ENCODE data around the gene RNFT2.
"Not testable (repeated sequence)": the region's sequence is repeated elsewhere in the genome, so short reads cannot be mapped to it uniquely, and the experiment has no call there.

Gene RNFT2

DNA sequence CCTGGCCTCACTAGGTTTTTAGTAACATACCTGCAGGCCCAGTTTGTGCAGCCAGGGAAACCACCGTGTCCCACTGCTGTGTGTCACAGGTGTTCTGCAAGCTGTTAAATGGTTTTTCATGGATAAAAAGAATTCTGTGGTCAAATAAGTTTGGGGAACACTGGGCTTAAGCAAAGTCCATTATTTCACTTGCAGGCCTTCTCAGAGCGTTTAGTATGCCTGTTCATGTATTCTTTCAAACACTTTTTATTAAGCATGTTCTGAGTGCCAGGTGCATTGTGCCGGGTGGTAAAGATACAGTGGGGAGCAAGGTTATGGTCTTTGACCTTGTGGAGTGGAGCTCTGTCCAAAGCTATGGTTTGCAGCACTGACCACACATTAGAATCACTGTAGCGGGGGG lies 7.4 kb downstream of the RNFT2 start:
- no peak for DNase-seq

DNA sequence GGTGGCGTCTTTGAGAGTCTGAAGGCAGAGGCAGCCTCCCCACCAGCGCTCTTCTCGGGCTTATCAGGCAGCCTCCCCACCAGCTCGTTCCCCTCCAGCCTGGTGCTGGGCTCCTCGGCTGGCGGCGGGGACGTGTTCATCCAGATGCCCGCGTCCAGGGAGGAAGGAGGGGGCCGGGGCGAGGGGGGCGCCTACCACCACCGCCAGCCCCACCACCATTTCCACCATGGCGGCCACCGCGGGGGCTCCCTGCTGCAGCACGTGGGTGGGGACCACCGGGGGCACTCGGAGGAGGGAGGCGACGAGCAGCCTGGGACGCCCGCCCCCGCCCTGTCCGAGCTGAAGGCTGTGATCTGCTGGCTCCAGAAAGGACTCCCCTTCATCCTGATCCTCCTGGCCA lies 11.8 kb downstream of the RNFT2 start:
- no peak for DNase-seq

DNA sequence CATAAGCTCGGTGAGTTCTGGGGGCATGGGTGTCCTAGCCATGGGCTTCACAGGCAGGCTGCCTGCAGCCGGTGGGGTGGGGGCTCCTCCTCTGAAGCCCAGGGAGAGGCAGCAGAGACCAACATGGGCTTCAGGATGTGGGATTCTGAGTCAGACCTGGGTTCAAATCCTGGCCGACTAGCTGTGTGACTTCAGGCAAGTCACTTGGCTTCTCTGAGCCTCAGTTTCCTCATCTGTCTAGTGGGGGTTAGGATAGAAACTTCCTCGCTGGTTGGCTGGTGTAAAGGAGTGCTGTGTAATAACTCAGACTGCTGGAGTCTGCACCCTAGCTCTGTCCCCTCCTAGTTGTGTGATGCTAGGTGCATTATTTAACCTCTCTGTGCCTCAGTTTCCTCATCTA lies 12.2 kb downstream of the RNFT2 start:
- no peak for DNase-seq

DNA sequence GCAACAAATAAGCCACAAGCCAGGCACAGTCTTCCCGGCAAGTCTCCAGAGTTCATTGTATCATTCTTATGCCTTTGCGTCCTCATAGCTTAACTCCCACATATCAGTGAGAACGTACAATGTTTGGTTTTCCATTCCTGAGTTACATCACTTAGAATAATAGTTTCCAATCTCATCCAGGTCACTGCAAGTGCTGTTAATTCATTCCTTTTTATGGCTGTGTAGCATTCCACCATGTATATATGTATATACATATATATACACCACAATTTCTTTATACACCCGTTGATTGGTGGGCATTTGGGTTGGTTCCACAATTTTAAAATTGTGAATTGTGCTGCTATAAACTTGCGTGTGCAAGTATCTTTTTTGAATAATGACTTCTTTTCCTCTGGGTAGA lies 16.0 kb downstream of the RNFT2 start:
- not testable (repeated sequence) for DNase-seq

DNA sequence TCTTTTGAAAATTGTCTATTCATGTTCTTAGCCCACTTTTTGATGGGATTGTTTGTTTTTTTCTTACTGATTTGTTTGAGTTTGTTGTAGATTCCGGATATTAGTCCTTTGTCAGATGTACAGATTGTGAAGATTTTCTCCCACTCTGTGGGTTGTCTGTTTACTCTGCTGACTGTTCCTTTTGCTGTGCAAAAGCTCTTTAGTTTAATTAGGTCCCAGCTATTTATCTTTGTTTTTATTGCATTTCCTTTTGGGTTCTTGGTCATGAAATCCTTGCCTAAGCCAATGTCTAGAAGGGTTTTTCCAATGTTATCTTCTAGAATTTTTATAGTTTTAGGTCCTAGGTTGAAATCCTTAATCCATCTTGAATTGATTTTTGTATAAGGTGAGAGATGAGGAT lies 16.7 kb downstream of the RNFT2 start:
- DNase-seq: not testable (repeated sequence)

DNA sequence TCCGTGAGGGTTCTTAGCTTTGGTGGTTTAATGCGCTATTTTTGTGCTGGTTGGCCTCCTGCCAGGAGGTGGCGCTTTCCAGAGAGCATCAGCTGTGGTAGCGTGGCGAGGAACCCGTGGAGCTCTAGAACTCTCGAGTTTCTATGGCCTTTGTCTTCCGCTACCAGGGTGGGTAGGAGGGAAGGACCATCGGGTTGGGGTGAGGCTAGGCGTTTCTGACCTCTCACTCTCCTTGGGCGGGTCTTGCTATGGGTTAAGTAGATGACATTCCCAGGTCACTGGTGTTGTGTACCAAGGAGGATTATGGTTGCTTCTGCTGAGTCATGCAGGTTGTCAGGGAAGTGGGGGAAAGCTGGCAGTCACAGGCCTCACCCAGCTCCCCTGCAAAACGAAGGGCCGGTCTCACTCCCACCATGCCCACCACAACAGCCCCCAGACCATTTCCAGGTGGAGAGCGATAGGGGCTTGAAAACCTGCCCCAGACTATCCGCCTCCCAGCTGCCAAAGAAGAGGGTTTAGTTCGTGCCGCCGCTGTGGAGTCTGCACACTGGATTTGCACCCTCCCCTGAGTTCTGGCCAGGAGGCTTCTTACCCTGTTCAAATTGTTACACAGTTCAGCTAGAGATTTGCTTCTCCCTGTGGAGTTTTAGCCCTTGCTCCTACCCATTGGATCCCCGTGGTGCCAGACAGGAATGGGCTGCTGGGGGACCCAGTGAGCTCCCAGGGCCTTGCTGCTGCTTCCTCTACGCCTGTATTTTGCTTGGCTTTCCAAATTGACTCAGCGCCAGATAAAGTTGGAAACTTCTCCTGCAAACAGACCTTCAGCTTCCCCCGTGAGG lies 21.9 kb downstream of the RNFT2 start:
- DNase-seq: no peak

DNA sequence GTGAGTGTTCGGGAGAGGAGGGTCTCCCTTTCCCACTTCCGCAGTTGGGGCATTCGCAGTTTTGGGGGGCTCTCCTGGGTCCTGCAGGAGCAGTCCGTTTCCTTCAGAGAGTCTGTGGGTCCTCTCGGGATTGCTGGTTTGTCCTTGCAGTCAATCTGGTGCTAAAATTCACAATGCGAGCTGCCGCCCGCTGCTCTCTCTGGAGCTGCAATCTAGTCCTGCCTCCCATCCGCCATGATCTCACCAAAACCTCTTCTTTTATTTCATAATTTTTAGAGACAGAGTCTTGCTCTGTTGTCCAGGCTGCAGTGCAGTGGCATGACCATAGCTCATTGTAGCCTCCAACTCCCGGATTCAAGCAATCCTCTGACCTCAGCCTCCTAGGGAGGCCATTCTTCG lies 22.5 kb downstream of the RNFT2 start:
- no peak for DNase-seq

DNA sequence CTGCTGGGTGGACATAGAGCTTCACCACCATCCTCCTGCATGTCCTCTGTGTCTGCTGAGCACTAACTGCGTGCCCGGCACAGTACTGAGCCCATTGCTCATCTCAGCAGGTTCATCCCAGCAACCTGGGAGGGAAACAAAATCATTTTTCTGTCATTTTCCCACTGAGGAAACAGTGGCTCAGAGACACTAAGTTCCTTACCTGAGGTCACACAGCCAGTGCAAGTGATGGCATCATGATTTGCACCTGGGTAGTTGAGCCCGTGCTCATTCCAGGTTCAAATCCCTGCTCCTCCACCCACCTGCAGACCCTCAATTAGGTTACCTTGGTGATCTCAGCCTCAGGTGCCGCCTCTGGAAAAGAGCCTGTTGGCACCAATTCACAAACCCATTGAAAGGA lies 23.4 kb downstream of the RNFT2 start:
- no peak for DNase-seq

DNA sequence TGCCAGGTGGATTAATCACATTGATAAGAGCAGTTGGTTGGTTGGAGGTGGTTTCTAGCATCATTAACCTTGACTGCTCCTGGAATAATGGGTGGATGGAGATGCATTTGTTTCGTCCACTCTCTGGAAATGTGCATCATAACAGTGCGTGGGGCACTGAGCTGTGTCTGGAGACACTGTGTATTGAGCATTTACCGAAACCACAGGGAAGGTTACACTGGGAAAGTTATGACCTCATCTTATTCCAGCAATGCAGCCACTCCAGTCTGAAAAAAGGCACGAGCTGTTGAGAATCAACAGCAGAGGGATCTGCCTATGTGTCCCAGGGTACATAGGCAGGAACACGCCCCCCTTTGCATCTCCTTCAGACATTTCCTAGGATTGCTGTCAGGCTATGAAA lies 27.2 kb downstream of the RNFT2 start:
- no peak for DNase-seq

DNA sequence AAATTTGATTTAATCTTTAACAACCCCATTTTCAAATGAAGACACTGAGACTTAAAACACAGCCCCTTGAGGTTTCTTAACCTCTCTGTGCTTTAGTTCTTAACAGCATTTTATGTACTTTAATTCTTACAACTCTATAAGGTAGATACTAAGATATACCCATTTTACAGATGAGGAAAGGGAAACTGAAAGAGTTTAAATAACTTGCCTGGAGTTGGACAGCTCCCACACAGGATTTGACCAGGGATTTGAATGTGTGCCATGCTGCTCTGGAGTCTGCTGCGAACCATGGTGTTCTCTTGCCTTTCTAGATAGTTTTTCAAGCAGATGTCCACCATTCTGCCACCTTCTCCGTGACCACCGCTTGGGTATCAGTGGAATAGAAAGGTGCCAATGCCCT lies 28.2 kb downstream of the RNFT2 start:
- no peak for DNase-seq

DNA sequence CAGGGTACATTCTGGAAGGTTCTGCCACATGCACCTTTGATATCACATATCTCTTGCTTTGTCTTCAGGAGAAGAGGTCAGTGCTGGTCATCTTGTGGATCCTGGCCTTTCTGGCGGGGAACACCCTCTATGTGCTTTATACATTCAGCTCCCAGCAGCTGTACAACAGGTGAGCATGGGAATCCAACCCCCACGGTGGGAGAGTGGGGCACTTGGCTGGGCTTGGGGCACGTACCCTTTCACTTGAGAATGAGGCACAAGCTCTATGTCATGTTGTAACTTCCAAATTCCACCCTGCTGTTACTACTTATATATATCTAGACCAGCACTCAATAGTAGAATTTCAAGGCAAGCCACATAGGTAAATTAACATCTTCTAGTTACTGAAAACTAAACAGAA lies 28.6 kb downstream of the RNFT2 start:
- DNase-seq: no peak

DNA sequence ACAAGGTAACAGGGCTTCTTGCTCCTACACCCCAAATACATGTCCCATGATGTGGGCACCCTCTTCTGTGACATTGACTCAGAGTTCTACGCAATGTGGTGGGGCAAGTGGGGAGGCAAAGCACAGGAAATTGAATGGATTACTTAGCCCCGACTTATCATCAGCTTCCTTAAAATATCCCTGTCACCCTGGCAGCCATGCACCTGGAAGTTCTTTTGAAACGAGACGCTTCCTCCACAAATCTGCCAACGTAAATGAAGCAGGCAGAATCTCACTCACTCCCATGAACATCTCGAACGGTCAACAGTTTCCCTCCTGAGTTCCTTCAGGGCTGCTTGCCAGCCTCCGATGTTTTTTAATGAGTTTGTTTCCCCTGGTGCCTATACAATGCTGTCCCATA lies 33.5 kb downstream of the RNFT2 start:
- DNase-seq: no peak

DNA sequence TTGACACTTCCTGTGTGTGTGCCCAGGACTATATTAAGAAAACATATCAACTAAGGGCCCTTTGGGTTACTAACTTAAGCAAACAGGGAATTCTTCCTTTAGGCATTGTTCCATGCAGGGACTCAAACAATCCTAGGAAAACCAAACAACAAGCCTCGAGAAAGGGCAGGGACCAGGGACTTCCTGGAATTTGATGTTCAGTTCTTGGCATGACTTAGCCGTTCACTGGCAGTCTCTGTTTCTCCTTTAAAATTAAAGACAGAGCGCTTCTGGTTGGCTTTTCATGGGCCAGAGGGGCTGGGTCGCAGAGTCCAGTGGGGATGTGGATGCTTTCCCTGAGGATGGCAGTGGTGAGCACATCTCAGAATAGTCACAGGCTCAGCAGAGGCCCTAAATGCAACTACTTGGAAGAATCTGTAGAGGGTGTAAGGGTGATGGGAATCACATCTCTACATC lies 35.2 kb downstream of the RNFT2 start:
- no peak for DNase-seq

DNA sequence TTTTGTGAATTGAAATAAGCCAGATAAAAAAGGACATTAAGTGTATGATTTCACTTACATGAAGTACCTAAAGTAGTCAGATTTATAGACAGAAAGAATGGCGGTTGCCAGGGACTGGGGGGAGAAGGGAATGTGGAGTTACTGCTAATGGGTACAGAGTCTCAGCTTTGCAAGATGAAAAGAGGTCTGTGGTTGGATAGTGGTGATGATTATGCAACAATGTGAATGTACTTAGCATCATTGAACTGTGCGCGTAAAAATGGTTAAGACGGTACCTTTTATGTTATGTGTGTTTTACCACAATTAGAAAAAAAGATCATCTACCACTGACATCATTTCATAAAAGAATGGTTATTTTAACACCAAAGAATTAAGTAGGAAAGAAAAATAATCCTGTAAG lies 35.9 kb downstream of the RNFT2 start:
- no peak for DNase-seq

DNA sequence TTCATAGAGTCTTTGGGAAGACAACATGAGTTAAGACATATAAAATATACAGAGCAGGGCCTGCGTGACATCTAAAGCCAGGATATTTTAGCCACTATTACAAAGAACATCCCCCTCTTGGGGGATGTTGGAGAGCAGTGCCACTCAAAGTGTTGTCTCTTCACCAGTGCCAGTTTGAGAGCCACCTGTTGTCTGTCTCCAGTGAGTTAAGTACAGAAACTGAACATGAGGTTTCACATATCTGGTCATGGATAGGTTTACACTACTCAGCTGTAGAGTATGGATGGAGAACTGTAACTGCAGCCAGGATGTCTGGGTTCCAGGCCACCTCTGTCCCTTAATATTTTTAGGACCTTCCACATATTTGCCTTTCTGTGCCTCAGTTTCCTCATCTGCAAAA lies 39.1 kb downstream of the RNFT2 start:
- no peak for DNase-seq

DNA sequence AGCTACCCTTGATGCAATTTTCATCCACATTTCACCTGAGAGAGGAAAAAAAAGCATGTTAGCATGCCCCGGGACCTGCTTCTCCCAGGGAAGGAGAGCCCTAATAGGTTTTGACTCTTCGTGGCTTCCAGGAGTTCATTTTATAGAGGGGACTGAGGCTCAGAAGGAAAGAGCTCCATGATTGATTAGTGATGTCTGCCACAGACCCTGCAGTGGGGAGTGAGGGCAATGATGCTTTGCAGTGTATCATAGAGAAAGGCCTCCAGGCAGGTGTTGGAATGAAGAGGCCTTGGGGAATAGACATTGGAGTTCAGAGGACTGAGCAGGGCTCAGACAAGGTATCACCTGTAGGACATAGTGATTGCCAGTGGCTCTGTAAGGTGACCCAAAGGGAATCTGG lies 41.5 kb downstream of the RNFT2 start:
- DNase-seq: no peak

DNA sequence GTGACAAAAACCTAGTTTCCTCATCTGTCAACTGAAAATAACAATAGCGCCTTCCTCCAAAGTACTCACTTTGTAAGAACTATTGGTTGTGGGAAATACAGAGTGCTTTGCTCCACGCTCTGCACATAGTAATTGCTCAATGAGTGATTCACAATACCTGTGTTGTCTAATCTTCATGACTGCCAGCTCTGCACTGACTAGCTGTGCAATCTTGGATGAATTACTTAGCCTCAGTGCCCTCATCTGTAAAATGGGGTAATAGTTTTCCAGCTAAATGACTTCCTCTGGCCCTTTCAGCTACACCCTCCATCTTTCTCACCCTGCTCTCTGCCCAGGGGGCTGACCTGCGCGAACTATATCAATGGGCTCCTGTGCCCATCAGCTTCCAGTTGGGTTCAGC lies 42.8 kb downstream of the RNFT2 start:
- DNase-seq: no peak

DNA sequence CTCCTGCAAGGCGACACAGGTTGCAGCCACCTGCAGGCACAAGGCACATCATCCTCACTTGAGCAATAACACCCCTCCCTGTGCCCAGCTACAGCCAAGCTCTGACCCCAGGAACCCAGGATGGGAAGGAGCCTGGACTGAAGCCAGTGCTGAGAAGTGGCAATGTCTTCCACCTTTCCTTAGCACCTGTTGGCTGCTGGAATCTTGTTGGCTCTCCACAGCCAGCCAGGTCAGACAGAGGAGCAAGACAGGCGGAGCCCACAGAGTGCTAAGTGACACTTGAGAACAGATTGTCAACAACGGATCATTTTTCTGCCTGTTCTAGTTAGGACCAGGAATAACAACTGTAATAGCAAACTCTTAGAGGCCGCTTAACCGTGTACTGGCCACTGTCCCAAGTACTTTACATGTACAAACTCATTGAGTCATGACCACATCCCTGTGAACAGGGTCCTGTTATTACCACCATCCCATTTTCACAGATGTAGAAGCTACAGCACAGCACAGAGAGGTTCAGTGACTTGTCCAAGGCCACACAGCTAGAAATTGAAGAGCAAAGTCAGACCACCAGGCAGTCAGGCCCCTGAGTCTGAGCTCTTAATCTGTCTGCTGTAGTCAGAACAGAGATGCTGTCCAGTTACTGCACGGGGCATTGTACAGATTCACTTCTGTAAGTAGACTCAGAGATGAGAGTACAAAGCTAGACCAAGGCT lies 45.6 kb downstream of the RNFT2 start:
- peak; percentile 82 for DNase-seq

DNA sequence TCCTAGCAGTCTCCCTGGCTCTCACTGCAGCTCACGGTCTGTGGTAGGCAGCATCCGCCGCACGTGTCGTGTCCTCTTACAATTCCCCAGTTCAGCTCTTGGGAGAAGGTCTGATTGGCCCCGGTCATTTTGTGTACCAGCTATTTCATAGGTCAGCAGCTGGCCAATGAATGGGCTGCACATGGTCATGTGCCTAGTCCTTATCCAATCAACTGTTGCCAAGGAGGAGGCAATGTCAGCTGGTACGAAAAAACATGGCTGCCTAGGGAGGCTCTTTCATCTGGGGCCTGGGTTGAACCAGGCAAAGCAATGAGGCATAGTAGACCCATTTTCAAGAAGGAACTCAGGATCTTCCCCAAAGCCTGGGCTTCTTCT lies 46.1 kb downstream of the RNFT2 start:
- DNase-seq: no peak

DNA sequence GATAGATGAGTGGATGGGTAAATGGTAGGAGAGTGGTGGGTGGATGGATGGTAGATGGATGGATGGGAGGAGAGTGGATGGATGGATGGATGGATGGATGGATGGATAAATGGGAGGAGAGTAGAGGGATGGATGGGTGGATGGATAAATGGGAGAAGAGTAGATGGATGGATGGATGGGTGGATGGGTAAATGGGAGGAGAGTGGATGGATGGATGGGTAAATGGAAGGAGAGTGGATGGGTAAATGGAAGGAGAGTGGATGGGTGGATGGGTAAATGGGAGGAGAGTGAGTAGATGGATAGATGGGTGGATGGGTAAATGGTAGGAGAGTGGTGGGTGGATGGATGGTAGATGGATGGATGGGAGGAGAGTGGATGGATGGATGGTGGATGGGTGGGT lies 51.4 kb downstream of the RNFT2 start:
- DNase-seq: not testable (repeated sequence)

DNA sequence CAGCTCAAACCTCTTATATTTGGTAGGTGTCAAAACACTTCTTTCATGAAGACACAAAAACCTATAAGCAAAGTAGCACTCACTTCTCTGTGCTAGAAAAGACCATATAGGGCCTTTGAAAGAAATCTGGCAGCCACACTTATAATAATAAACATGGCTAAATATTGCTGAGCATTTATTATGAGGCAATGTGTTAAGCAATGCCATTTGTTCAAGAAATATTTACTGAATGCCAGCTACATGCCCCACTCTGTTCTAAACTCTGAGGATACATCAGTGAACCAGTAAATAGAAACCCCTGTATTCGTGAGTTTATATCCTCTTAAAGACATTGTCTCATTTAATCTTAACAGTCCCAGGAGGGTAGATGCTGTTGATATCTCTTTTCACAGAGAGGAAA lies 52.0 kb downstream of the RNFT2 start:
- no peak for DNase-seq

DNA sequence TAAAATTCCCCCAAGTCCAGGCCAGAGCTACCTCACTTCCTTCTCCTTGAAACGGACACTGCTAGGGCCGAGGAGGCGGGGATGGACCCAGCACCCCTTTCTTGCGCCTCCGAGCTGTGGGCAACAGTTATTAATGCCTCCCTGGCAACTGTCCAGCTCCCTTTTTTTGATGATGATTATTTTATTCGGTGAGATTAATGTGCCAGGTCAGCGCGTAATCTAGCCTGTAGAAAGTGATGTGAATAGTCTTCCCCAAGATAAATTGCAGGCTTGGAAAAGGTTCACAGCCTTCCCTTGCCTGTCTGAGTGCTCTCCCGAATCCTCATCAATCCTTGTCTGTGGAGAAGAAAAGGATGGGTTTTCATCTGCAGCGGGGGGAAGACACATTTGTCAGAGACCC lies 54.3 kb downstream of the RNFT2 start:
- DNase-seq: no peak

DNA sequence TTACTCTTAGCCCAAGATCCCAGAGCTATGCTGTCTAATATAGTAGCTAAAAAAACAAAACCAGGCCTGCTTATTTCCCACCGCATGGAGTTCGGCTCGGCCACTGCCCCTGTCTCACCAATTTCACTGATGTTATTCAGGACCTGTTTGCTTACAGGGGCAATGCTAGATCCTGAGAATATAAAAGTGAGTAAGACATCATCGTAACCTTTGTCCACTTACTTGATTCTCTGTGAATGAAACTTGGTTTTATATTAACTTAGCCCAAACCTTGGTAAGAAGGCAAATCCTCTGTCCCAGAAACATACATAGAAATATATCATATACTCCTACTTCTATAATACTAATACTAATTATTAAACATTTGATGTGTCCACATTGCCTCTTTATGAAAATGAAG lies 56.6 kb downstream of the RNFT2 start:
- no peak for DNase-seq

DNA sequence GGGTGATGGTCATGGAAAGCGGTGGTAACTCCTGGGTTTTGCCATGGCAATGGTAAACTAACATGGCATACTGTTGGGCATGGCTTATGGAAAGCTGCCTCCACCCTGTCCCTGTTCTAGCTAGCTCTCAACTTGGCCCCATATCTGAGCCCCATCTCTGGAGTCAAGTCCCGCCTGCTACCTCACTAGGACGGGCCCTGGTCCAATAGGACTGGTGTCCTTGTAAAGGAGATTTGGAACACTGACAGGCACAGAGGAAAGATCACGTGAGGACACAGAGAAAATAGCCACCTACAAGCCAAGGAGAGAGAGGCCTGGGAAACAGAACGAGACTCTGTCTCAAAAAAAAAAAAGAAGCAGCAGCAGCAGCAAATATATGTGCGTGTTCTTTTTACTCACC lies 59.8 kb downstream of the RNFT2 start:
- DNase-seq: no peak

DNA sequence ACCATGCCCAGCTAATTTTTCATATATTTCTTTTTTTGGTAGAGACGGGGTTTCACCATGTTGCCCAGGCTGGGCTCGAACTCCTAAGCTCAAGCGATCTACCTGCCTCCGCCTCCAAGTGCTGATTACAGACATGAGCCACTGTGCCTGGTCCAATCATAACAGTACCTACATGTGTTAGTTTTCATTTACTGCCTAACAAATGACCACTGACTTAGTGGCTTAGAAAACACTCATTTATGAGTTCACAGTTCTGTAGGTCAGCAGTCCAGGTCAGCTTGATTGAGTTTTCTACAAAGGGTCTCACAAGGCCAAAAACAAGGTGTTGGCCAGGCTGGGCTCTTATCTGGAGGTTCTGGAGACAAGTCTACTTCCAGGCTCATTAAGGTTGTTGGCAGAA lies 60.6 kb downstream of the RNFT2 start:
- no peak for DNase-seq

Measured in DMS79 treated with DMSO at 0.1 percent for 48 hours (cell line).